ENCODE measurements around the gene CCDC68.

Gene CCDC68

GRCh38 chr18:54995421-54996143, 36.3 kb upstream of the CCDC68 start:
- TF ChIP-seq CTCF (conservative IDR thresholded peaks at IDR 0.05) (no peak), ZFX (IDR thresholded peaks at IDR 0.05) (no peak)
- H3K27ac ChIP-seq, result no peak overlapping the region

- no peak overlapping the region for H3K27ac ChIP-seq
- TF ChIP-seq ZFX (IDR thresholded peaks at IDR 0.05) (no peak), CTCF (conservative IDR thresholded peaks at IDR 0.05) (no peak)
Observed at GRCh38 chr18:54991981-54992380, 32.7 kb upstream of the CCDC68 start.

- no peak for TF ChIP-seq ZFX (IDR thresholded peaks at IDR 0.05)
- no peak for TF ChIP-seq CTCF (conservative IDR thresholded peaks at IDR 0.05)
- no peak overlapping the region for H3K27ac ChIP-seq
Observed at GRCh38 chr18:54984908-54985307, 25.6 kb upstream of the CCDC68 start.

- TF ChIP-seq CTCF (conservative IDR thresholded peaks at IDR 0.05), result no peak
- no peak for TF ChIP-seq ZFX (IDR thresholded peaks at IDR 0.05)
- H3K27ac ChIP-seq, result no peak overlapping the region
Observed at GRCh38 chr18:54983791-54984190, 24.5 kb upstream of the CCDC68 start.

GRCh38 chr18:54983041-54983686, 23.9 kb upstream of the CCDC68 start:
- TF ChIP-seq ZFX (IDR thresholded peaks at IDR 0.05) (no peak), CTCF (conservative IDR thresholded peaks at IDR 0.05) (peak; percentile 73)
- H3K27ac ChIP-seq, result no peak overlapping the region

GRCh38 chr18:54981076-54981475, 21.8 kb upstream of the CCDC68 start:
- no peak for TF ChIP-seq CTCF (conservative IDR thresholded peaks at IDR 0.05)
- TF ChIP-seq ZFX (IDR thresholded peaks at IDR 0.05), result no peak

GRCh38 chr18:54975598-54975997, 16.3 kb upstream of the CCDC68 start:
- no peak for TF ChIP-seq ZFX (IDR thresholded peaks at IDR 0.05)
- TF ChIP-seq CTCF (conservative IDR thresholded peaks at IDR 0.05), result no peak
- H3K27ac ChIP-seq, result no peak overlapping the region

More at GRCh38 chr18:54981076-54981475, 21.8 kb upstream of the CCDC68 start:
- H3K27ac ChIP-seq, result no peak overlapping the region
